Stimulated activated CD4-positive, alpha-beta T cell treated with anti-CD3 and anti-CD28 coated beads, Interleukin-2, amount 100 ng/mL, for 4 hours (primary cell): ENCODE data around the gene RPS3.
"Not testable (repeated sequence)": the region's sequence is repeated elsewhere in the genome, so short reads cannot be mapped to it uniquely, and the experiment has no call there.

ENCODE experiments used
- DNase-seq: peaks from one replicate; pipeline ENCODE4 v3.0.0-alpha.2; 2020; ENCODE audit warnings: low read depth

The RPS3 gene

DNA sequence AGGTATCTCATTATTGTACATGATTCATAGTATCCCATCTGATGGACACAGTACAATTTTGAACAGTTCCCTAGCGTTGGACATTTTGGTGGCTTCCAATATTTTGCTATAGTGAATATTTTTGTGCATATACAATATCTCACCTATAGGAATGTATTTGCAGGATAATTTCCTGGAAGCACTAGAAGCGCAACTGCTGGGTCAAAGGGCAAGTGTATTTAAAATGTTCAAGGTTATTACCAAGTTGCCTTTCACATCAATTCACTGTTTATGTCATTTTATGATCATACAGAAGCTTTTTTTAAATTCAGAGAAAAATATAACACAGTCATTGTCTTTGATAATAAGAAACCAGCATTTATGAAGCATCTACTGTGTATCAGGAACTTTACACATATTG lies 19.1 kb upstream of the RPS3 start:
- DNase-seq, result no peak

- no peak for DNase-seq
Measured at GRCh38 chr11:75380716-75381420, 18.4 kb upstream of the RPS3 start.

DNA sequence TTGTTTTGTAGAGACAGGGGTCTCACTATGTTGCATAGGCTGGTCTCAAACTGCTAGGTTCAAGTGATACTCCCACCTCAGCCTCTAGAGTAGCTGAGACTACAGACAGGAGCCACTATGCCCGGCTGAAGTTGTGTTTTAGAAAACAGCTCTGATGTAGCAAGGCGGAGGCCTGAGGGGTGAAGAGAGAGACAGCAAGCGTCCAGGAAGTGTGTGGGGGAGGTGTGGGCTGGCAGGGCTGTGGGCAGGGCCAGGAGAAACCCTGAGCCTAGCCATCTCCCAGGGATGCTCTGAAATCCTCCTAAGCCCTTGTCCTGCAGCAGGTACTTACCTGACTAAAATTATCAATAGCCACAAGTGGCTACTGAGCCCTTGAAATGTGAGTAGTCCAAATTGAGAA lies 16.1 kb upstream of the RPS3 start:
- no peak for DNase-seq

DNA sequence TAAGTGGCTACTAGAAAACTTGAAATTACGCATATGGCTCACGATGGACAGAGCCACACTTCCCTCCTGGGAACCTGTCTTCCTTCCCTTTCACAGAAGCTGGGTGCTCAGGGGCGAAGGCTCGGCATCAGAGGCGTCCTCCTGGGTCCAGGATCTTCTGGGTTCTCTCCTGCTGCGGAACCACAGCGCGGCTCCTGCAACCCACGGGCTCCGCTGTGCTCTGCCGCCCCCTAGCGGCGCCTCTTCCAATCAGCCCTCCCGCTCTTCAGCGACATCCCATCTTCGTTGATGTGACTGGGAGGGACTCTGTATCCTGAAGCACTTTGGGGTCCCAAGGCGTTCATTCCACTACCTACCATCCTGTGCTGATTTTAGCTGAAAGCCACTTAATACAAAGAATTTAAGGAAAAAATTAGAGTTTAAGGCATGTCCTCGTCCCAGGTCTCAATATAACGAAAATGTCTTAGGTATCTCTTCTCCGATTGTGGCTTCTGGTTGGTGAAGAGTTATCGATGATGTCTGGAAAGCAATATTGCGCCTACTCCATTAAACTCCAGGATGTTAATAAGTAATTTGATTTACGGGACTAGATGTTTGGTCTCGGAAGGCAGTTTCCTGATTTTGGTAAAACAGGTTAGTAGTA lies 14.8 kb upstream of the RPS3 start:
- peak; percentile 68 for DNase-seq

GRCh38 chr11:75386942-75387630 lies 12.2 kb upstream of the RPS3 start:
- DNase-seq, result no peak

DNA sequence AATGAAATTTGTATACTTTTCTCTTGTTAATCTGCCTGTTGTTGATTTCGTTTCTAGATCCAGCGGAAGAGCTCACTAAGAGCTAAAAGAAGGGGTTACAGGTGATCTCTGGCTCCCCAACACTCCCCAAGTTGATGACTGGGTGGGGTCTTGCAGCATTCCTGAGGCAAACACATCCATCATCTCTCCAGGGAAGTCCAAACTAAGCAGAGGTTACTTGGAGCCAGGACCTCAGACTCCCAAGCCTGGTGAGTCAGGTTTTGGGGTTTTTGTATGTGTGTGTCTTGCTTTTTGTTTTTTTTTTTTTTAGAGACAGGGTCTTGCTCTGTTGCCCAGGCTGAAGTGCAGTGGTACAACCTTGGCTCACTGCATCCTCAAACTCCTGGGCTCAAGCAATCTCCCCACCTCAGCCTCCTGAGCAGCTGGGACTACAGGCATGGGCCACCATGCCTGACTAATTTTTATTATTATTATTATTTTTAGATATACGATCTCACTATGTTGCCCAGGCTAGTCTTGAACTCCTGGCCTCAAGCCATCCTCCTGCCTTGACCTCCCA lies 11.5 kb upstream of the RPS3 start:
- no peak for DNase-seq

DNA sequence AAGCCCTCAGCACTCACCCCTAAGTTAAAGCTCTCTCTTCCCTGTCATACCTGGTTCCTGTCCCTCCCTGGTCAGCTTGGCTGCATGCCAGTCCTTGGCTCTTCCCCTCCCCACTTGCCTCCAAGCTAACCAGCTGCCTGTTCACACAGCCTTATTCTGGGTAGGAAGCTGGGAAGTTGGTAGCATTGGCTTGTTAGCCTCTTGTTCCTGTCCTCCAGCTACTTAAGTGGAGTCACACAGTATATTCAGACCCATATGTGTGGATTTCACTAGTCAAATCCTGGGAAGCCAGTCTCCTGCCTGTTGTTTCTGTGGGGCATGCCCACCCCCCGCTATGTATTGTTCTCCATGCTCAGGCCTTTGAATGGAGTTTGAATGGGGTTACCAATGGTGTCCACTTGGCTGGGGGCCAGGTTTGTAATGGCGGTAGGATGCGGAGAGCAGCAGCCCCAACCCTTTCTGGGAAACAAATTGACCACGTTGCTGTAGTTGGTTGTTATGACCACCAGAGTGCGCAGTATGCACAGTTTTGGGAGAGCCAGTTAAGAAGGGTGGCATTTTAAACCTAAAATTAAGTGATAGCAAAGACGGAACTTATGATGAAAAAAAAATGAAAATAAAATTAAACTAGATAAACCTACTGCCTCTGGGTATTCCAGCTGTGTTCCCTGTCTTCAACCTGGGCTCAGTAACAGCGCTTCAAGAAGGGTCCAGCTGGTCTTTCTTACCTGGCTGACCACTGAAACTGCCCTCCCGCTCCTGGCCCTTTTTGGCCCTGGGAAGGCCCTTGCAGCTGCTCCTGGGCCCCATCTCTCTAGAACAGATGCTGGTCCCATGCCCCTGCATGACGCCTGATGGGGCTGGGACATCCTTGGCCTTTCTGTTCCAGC lies 10.7 kb upstream of the RPS3 start:
- DNase-seq, result peak; percentile 45

DNA sequence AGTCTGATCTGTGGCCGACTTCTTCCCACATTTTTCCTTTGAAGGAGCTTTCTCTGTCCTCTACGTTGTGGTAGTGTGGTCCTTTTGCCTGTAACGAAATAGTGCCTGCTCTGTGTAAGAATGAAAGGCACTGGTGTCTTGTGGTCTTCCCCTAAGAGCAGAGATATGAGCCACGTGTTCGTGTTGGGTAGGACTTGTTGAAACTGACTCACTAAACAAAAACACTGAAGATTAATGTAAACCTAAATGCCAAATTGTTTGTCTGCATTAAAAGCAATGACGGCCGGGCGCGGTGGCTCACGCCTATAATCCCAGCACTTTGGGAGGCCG lies 10.1 kb upstream of the RPS3 start:
- DNase-seq, result no peak

DNA sequence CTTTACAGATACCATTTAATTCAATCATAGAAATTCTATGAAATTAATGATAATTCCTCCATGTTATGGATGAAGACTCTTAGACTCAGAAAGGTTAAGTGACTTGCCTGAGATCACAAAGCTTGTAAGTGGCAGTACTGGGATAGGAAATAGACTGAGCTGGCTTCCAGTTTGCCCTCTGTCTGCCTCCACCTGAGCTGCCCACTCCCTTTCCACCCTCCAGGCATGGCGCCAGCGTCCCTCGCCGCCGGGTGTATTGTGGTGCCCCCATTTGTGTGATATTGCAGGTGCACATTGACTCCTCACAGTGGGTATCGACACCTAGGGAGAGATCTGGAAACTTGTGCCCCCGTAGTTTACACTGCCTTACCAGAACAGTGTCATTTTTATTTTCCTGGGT lies 9.4 kb upstream of the RPS3 start:
- no peak for DNase-seq

GRCh38 chr11:75394085-75394840 lies 5.1 kb upstream of the RPS3 start:
- DNase-seq, result no peak

DNA sequence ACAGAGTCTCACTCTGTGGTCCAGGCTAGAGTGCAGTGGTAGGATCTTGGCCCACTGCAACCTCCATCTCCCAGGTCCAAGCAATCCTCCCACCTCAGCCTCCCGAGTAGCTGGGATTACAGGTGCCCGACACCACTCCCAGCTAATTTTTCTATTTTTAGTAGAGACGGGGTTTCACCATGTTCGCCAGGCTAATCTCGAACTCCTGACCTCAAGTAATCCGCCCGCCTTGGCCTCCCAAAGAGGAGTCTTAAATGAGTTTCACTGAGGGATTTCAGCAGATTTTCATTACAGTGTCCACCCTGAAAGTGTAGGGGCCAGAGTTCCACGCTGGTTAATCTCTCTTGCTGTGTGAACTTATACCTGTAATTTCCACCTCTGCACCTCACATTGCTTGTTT lies 412 bp upstream of the RPS3 start:
- DNase-seq, result no peak

DNA sequence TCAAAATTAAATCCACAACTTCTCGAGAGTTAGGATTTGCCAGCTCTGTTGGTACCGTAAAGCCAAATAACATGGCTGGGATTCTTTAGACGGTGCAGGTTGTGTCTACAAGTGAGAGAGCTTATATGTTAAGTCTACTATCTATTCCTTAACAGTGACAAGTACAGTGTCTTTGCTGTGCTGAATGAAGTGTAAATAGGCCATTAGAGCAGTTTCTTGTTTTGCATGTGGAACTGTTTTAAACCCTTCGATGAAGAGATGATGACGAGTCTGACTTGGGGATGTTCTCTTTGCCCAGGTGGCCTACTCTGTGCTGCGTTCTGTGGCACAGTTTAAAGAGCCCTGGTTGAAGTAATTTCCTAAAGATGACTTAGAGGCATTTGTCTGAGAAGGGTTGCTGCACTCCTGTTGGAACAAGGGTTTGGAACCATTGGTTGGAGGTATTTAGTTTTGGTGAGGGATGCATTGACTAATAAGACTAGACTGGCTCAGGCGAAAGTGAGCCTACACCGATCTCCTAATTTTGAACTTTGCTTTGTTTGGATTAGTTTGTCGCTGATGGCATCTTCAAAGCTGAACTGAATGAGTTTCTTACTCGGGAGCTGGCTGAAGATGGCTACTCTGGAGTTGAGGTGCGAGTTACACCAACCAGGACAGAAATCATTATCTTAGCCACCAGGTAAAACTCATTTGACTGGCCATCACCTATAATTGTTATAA lies 988 bp downstream of the RPS3 start:
- no peak for DNase-seq

- DNase-seq, result no peak
Measured at GRCh38 chr11:75402002-75402773, 2.9 kb downstream of the RPS3 start.

- DNase-seq, result no peak
Measured at GRCh38 chr11:75403037-75403436, 3.7 kb downstream of the RPS3 start.

DNA sequence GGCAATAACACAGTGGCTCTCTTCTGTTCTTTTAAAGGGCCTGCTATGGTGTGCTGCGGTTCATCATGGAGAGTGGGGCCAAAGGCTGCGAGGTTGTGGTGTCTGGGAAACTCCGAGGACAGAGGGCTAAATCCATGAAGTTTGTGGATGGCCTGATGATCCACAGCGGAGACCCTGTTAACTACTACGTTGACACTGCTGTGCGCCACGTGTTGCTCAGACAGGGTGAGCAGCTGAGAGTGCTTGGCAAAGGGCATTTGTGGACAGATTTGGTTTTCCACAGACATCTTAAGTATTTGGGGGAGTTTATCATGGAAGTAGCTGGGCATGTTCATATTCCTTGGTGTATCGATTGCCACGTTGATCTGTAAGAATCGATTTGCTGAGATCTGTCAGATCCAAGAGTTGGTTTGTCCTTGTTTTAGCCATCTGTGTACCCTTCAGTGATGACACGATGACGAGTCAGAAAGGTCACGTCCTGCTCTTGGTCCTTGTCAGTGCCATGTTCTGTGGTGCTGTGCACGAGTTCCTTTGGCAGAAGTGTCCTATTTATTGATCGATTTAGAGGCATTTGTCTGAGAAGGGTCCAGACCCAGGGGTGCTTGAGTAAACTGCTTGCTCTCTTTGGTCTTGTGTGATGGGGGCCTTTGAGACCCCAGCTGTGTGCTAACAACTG lies 4.8 kb downstream of the RPS3 start:
- no peak for DNase-seq

DNA sequence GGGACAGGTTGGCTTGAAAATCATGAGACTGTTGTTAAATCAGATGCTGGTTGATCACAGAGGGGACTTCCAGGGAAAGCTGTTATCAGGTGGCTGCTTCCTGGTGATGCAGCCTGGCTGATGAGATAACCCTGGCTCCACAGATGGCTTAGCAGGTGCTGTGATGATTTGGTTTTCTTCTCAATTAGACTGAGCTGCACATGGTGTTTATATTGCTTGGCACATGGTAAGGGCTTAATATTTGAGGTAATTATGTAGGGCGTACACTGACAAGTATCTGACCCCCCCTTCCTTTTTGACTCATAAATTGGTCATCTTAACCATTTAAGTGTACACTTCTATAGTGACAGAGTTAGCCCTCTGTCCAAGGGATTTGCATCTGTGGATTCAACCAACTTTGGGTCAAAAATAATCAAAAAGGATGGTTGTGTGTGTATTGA lies 7.0 kb downstream of the RPS3 start:
- no peak for DNase-seq

GRCh38 chr11:75408957-75409219 lies 9.6 kb downstream of the RPS3 start:
- DNase-seq, result no peak

GRCh38 chr11:75409971-75410370 lies 10.7 kb downstream of the RPS3 start:
- DNase-seq, result not testable (repeated sequence)

DNA sequence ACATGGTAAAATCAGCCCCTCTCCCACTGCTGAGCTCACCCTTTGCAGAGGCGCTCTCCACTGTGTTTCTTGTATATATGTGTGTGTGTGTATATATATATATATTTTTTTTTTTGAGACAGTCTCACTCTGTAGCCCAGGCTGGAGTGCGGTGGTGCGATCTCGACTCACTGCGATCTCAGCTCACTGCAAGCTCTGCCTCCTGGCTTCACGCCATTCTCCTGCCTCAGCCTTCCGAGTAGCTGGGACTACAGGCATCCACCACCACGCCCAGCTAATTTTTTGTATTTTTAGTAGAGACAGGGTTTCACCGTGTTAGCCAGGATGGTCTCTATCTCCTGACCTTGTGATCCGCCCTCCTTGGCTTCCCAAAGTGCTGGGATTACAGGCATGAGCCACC lies 13.8 kb downstream of the RPS3 start:
- DNase-seq, result not testable (repeated sequence)

DNA sequence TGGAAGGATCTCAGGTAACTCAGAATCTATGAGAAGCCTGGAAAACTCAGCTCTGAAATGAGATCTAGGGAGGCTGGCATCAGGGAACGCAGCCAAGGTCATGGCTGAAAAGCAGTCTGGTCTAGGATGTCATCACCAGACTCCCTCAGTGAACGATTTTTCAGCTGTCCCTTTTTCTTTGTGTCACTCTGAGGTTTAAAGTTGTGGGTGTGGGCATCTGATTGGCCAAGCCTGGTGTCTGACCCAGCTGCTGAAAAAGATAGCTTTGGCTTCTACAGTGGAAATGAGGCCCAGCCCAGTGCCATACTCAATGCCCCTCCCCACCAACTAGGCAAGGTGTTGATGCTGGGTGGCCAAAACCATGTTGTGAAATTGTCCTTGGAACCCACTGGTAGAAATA lies 14.5 kb downstream of the RPS3 start:
- DNase-seq, result no peak
